ENCODE results near the gene C3orf18.

Gene C3orf18

GRCh38 chr3:50609763-50610085, 42.2 kb upstream of the C3orf18 start:
- H3K9me3 ChIP-seq (ENCODE audit: control insufficient read depth, insufficient read depth, low read depth, low read length), result no peaks in the 10 kb centered on the region
- ChIA-PET POLR2A (no interaction called here), CTCF (interaction anchor here (0.6 to 2.0 kb wide), 4 partner anchors 15 to 780 kb away, joined by 3 to 16 read pairs (median 3); no protein-coding TSS in a partner anchor)
- peaks cover 0 to 3% of the 10 kb centered on the region in 2 experiments; a peak in 1 of 3 replicates for H3K36me3 ChIP-seq (ENCODE audit: control insufficient read depth in 2 of 2, insufficient read depth in 1 of 2, low read length in 2 of 2)
- no peak overlapping the region for H3K27ac ChIP-seq (ENCODE audit: extremely low read depth, low read depth, low read length)
- 0 out of 2 replicates have a peak, but pooled peaks cover 2% of the 10 kb centered on the region for H3K4me1 ChIP-seq (ENCODE audit: control insufficient read depth, insufficient read depth, low read length)
- no peak for TF ChIP-seq PRDM1 (tag by site-specific recombination; IDR thresholded peaks at IDR 0.05)
- no peak for TF ChIP-seq REPIN1 (tag by site-specific recombination; IDR thresholded peaks at IDR 0.05; ENCODE audit: low read depth)
- no peak for TF ChIP-seq ZNF76 (tag by site-specific recombination; IDR thresholded peaks at IDR 0.05; ENCODE audit: borderline replicate concordance, low read depth)
- H3K4me3 ChIP-seq (ENCODE audit: low read depth, low read length), result no peak overlapping the region

GRCh38 chr3:50609071-50609762, 41.7 kb upstream of the C3orf18 start:
- no peak for TF ChIP-seq ZNF610 (tag by site-specific recombination; IDR thresholded peaks at IDR 0.05; ENCODE audit: borderline replicate concordance)
- TF ChIP-seq ZNF580 (tag by site-specific recombination; IDR thresholded peaks at IDR 0.05), result no peak
- no peak for TF ChIP-seq ZNF623 (tag by site-specific recombination; IDR thresholded peaks at IDR 0.05)
- no peak for TF ChIP-seq TRIM28 (IDR thresholded peaks at IDR 0.05; ENCODE audit: borderline replicate concordance, low read length)
- no peak for TF ChIP-seq BCL6B (tag by site-specific recombination; IDR thresholded peaks at IDR 0.05)
- ChIA-PET POLR2A (no interaction called here), CTCF (interaction anchor here (0.6 to 2.0 kb wide), 2 partner anchors 38 to 431 kb away, joined by 3 to 16 read pairs; no protein-coding TSS in a partner anchor)
- peaks cover 0 to 3% of the 10 kb centered on the region in 2 experiments; a peak in 1 of 3 replicates for H3K36me3 ChIP-seq (ENCODE audit: control insufficient read depth in 2 of 2, insufficient read depth in 1 of 2, low read length in 2 of 2)
- 0 out of 2 replicates have a peak, but pooled peaks cover 2% of the 10 kb centered on the region for H3K4me1 ChIP-seq (ENCODE audit: control insufficient read depth, insufficient read depth, low read length)
- H3K27ac ChIP-seq (ENCODE audit: extremely low read depth, low read depth, low read length), result no peak overlapping the region
- H3K4me3 ChIP-seq (ENCODE audit: low read depth, low read length), result no peak overlapping the region
- no peaks in the 10 kb centered on the region for H3K9me3 ChIP-seq (ENCODE audit: control insufficient read depth, insufficient read depth, low read depth, low read length)

GRCh38 chr3:50608278-50608677, 40.7 kb upstream of the C3orf18 start:
- no peak overlapping the region for H3K27ac ChIP-seq (ENCODE audit: extremely low read depth, low read depth, low read length)
- ChIA-PET POLR2A (no interaction called here), CTCF (interaction anchor here (0.6 kb wide), 1 partner anchor 417 kb away, joined by 4 read pairs; no protein-coding TSS in a partner anchor)
- H3K4me3 ChIP-seq (ENCODE audit: low read depth, low read length), result no peak overlapping the region
- peaks cover 0 to 3% of the 10 kb centered on the region in 2 experiments; a peak in 1 of 3 replicates for H3K36me3 ChIP-seq (ENCODE audit: control insufficient read depth in 2 of 2, insufficient read depth in 1 of 2, low read length in 2 of 2)
- H3K4me1 ChIP-seq (ENCODE audit: control insufficient read depth, insufficient read depth, low read length), result 0 out of 2 replicates have a peak, but pooled peaks cover 2% of the 10 kb centered on the region
- H3K9me3 ChIP-seq (ENCODE audit: control insufficient read depth, insufficient read depth, low read depth, low read length), result no peaks in the 10 kb centered on the region
- TF ChIP-seq PATZ1 (tag by site-specific recombination; IDR thresholded peaks at IDR 0.05), result no peak
- TF ChIP-seq TSHZ1 (tag by site-specific recombination; IDR thresholded peaks at IDR 0.05; ENCODE audit: borderline replicate concordance), result no peak
- TF ChIP-seq PBX3 (CRISPR knock-in tag; IDR thresholded peaks at IDR 0.05), result no peak
- TF ChIP-seq ZNF518A (tag by site-specific recombination; conservative IDR thresholded peaks at IDR 0.05; ENCODE audit: low read depth), result no peak
- TF ChIP-seq EGR2 (tag by site-specific recombination; IDR thresholded peaks at IDR 0.05; ENCODE audit: low read depth), result no peak
- no peak for TF ChIP-seq ZNF76 (tag by site-specific recombination; IDR thresholded peaks at IDR 0.05; ENCODE audit: borderline replicate concordance, low read depth)

All from HEK293 (cell line).